GM12874 (cell line): ENCODE results near the gene ETF1.

ENCODE experiments used
- CTCF ChIP-seq: IDR thresholded peaks from 2 replicates; pipeline ENCODE4 v1.5.1; 2011; ENCODE audit warnings: low read depth, mild to moderate bottlenecking, control low read depth, low read length, moderate library complexity; ENCODE audit not compliant: insufficient read depth

Gene ETF1

DNA sequence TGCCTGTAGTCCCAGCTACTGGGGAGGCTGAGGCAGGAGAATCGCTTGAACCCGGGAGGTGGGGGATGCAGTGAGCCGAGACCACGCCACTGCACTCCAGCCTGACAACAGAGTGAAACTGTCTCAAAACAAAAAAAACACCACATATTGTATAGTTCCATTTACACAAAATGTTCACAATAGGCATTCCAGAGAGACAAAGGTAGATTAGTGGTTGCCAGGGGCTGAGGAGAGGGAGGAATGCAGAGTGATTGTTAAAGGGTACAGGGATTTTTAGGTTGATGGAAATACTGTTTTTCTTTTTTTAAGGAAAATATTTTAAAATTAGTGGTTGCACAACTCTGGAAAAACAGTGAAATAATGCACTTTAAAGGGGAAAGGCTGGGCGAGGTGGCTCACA is 19.6 kb downstream of the ETF1 start:
- TF ChIP-seq CTCF, result no peak

DNA sequence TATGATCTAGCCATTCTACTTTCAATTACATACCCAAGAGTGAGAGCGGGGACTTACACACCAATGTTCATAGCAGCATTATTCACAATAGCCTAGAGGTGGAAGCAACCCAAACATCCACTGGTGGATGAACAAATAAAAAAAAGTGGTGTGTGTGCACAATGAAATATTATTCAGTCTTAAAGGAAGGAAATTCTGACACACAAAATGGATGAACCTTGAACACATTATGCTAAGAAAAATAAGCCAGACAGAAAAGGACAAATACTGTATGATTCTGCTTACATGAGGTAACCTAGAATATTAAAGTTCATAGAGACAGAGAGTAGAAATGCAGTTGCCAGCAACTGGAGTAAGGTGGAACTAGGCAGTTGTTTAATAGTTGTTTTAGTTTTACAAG is 22.1 kb downstream of the ETF1 start:
- no peak for TF ChIP-seq CTCF

GRCh38 chr5:138517437-138517836 is 25.6 kb downstream of the ETF1 start:
- no peak for TF ChIP-seq CTCF

DNA sequence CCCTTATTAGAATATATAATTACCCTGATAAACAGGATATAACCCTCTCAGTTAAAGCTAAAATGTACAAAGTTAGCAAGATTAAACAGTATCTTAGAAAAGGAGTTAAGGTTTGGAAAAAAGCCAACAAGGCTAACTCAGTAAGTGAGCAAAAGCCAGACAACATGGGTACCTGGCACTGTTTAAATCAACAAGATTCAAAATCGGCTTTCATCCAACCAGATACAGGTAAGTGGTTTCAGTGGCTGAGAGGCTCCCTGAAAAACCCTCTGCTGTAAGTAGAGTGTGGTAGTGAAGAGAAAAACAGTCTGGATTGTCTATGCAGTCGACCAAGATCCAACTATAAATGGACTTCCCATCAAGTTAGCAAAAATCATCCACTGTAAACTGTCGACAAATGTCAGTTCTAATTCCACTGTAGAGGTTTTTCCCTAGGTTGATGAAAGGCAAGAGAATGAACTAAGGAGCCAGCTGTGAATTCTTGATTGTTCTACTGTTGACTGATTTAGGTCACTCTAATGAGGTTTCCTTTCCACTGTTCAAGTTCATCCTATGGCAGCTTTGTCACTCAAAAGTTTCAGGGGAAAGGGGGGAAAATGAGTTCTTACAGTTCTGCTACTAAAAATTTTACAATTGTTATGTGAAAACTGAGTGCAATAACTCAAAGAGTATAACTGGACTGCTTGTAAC is 27.3 kb downstream of the ETF1 start:
- no peak for TF ChIP-seq CTCF

DNA sequence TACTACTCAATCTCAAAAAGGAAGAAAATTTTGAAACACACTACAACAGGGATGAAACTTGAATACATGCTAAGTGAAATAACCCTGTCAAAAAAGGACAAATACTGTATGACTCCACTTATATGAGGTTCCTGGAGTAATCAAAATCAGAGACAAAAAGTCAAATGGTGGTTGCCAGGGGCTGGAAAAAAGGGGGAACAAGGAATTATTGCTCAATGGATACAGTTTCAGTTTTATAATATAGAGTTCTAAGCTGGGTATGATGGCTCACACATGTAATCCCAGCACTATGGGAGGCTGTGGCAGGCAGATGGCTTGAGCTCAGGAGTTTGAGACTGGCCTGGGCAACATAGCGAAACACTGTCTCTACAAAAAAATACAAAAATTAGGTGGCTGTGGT is 29.0 kb downstream of the ETF1 start:
- no peak for TF ChIP-seq CTCF

GRCh38 chr5:138508958-138509357 is 34.1 kb downstream of the ETF1 start:
- TF ChIP-seq CTCF, result no peak

DNA sequence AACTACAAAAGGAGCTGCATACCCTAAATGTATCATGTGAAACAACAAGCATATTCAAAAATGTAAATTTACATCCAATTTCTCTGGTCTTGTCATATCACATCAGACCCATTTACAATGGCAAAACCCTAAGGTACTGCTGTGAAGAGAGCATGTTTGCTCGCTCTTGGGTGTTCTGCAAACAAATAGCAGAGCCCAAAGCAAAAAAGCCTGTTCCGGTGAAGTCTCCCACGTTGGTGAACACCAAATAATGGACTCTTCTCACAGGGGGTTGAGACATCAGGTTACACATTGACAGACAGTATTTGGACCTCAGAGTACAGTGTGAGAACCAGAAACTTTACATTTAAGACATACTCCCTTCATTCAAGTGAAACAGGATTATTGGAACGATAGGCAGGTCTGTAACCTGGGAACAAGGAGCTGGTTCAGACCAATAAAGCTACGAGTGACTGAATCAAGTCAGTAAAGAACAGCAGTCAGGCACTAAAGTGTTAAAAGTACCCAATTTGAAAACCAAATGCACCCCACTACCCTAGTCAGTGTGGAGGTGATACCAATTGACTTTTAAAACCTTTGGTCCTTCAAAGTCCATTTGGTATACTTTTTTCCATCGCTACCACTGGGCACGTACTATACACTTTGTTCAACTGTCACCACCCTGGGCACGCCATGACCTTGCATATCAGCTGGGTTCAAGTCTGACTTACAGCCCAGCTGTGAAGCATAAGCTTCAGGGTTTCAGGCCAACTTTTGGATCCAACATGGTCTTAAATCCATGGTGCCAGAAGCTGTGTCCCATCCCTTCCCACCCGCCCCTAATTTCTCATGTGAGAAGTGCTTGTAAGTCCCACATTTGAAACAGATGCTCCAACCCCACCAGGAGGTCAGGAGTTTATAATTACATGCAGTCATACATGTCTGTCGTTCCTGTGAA is 36.4 kb downstream of the ETF1 start:
- TF ChIP-seq CTCF, result no peak
